ENCODE measurements around the gene CPB2. TPM values are rescaled to one million over a fixed set of nuclear protein-coding genes. Genes with fewer than 3 reads are reported as not detected.

The CPB2 gene
- total RNA-seq, 4 donors from 2014 or later = 0.25 to 0.42 (median 0.29) TPM; not detected in 1

- TF ChIP-seq POLR2A (IDR thresholded peaks at IDR 0.05) (no peak), CTCF (IDR thresholded peaks at IDR 0.05) (no peak)
- no peak for DNase-seq (ENCODE audit: low spot score in 2 of 2)
- WGBS, 2 donors = 47 to 48% methylated on average over 2 of the region's 2 CpGs
- intact Hi-C loops (cut with DNase I; ENCODE audit: low total_unique reads) = no loop called here
- no peak overlapping the region for H3K4me3 ChIP-seq (ENCODE audit: low read depth, poor library complexity, severe bottlenecking)
Observed at GRCh38 chr13:46079770-46080169, 25.1 kb downstream of the CPB2 start.

- intact Hi-C loops (cut with DNase I; ENCODE audit: low total_unique reads) = no loop called here
- 46 to 62% methylated on average over 1 of the region's 1 CpG for WGBS, 2 donors
- no peak for DNase-seq (ENCODE audit: low spot score in 2 of 2)
Observed at GRCh38 chr13:46077265-46077664, 27.6 kb downstream of the CPB2 start.

GRCh38 chr13:46076827-46077226 is 28.0 kb downstream of the CPB2 start:
- intact Hi-C loops (cut with DNase I; ENCODE audit: low total_unique reads) = no loop called here
- TF ChIP-seq CTCF (IDR thresholded peaks at IDR 0.05) (no peak), POLR2A (IDR thresholded peaks at IDR 0.05) (no peak)
- 80 to 94% methylated on average over 3 of the region's 3 CpGs for WGBS, 2 donors
- no peak for DNase-seq (ENCODE audit: low spot score in 2 of 2)
- no peak overlapping the region for H3K4me3 ChIP-seq (ENCODE audit: low read depth, poor library complexity, severe bottlenecking)

More at GRCh38 chr13:46077265-46077664, 27.6 kb downstream of the CPB2 start:
- no peak overlapping the region for H3K4me3 ChIP-seq (ENCODE audit: low read depth, poor library complexity, severe bottlenecking)
- no peak for TF ChIP-seq POLR2A (IDR thresholded peaks at IDR 0.05)
- TF ChIP-seq CTCF (IDR thresholded peaks at IDR 0.05) = no peak

- 88 to 98% methylated on average over 1 of the region's 1 CpG for WGBS, 2 donors
- intact Hi-C loops (cut with DNase I; ENCODE audit: low total_unique reads) = no loop called here
- no peak for DNase-seq (ENCODE audit: low spot score in 2 of 2)
Observed at GRCh38 chr13:46075811-46076210, 29.0 kb downstream of the CPB2 start.

GRCh38 chr13:46071590-46072249 is 33.1 kb downstream of the CPB2 start:
- TF ChIP-seq POLR2A (IDR thresholded peaks at IDR 0.05) = no peak
- no peak for TF ChIP-seq CTCF (IDR thresholded peaks at IDR 0.05)
- intact Hi-C loops (cut with DNase I; ENCODE audit: low total_unique reads) = no loop called here
- 52 to 57% methylated on average over 5 of the region's 5 CpGs for WGBS, 2 donors
- no peak for DNase-seq (ENCODE audit: low spot score in 2 of 2)
- no peak overlapping the region for H3K4me3 ChIP-seq (ENCODE audit: low read depth, poor library complexity, severe bottlenecking)

More at GRCh38 chr13:46075811-46076210, 29.0 kb downstream of the CPB2 start:
- TF ChIP-seq CTCF (IDR thresholded peaks at IDR 0.05) (no peak), POLR2A (IDR thresholded peaks at IDR 0.05) (no peak)
- no peak overlapping the region for H3K4me3 ChIP-seq (ENCODE audit: low read depth, poor library complexity, severe bottlenecking)

GRCh38 chr13:46063292-46063691 is 41.5 kb downstream of the CPB2 start:
- DNase-seq (ENCODE audit: low spot score in 2 of 2) = no peak
- TF ChIP-seq POLR2A (IDR thresholded peaks at IDR 0.05) (no peak), CTCF (IDR thresholded peaks at IDR 0.05) (no peak)
- WGBS, 2 donors = 97% methylated on average over 2 of the region's 2 CpGs
- intact Hi-C loops (cut with DNase I; ENCODE audit: low total_unique reads) = no loop called here
- no peak overlapping the region for H3K4me3 ChIP-seq (ENCODE audit: low read depth, poor library complexity, severe bottlenecking)

Measured in lower leg skin (tissue), 4 donors.